ENCODE data around the gene RAB31. TPM values are rescaled to one million over a fixed set of nuclear protein-coding genes. Genes with fewer than 3 reads are reported as not detected.

RAB31 gene
- total and polyA plus RNA-seq, 2 experiments from 2014 or later: 26.0 to 81.8 TPM

GRCh38 chr18:9716780-9717563 is 8.9 kb downstream of the RAB31 start:
- Histone ChIP-seq H3K9me2 (replicated peaks; ENCODE audit: insufficient read depth) (no peaks in the 10 kb centered on the region), H3K27ac (no peak overlapping the region), H3K4me3 (no peak overlapping the region), H3K79me2 (peaks cover 33% of the 10 kb centered on the region), H3K4me2 (no peak overlapping the region), H3K36me3 (replicated peaks; ENCODE audit: insufficient read depth, low read depth) (no peaks in the 10 kb centered on the region), H3K4me1 (ENCODE audit: insufficient read depth) (no peaks in the 10 kb centered on the region), H2AFZ (no peak overlapping the region), H3K9me3 (ENCODE audit: low read depth) (no peaks in the 10 kb centered on the region), H4K20me1 (ENCODE audit: insufficient read depth, poor library complexity, severe bottlenecking) (no peaks in the 10 kb centered on the region), H3K27me3 (no peaks in the 10 kb centered on the region)
- TF ChIP-seq EZH2phosphoT487 (IDR thresholded peaks at IDR 0.05; ENCODE audit: low read depth, severe bottlenecking, unreplicated experiment) (no peak), EZH2 (IDR thresholded peaks at IDR 0.05; ENCODE audit: borderline replicate concordance) (no peak), CTCF (IDR thresholded peaks at IDR 0.05; ENCODE audit: poor library complexity) (no peak)
- 91% methylated on average over 8 of the region's 8 CpGs for WGBS (ENCODE audit: low lambda C conversion rate, missing lambda C conversion rate)
- DNase-seq (ENCODE audit: low spot score): no peak

DNA sequence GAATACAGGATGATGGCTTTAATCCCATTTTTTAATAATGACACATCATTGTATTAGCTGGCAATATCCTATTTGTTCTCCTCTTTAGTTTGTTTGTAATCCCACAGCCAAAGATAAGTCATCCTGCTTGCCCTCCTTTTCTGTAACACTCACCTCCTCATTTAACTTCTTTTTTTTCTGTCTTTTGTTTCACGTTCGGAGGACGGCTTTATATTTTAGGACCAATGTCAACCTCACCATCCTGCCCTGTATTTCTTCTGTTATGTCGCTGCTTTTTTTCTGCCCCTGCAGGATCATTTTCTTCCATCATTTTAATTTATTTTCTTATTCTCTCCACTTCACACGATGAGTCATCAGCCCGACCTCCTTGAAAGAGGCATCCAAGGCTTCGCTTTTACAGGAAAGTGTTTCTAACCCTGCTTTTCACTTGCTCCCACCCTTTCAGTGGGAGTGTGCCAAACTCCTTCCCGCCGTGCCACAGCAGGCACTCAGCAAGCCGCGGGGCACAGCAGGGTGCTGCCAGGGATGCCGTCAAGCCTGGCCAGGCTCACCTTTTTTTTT is 11.4 kb downstream of the RAB31 start:
- H3K27ac ChIP-seq: no peak overlapping the region
- H3K9me3 ChIP-seq (ENCODE audit: low read depth): no peaks in the 10 kb centered on the region
- no peak overlapping the region for H3K4me3 ChIP-seq
- H4K20me1 ChIP-seq (ENCODE audit: insufficient read depth, poor library complexity, severe bottlenecking): no peaks in the 10 kb centered on the region
- H3K4me2 ChIP-seq: no peak overlapping the region
- DNase-seq (ENCODE audit: low spot score): no peak
- H3K27me3 ChIP-seq: no peaks in the 10 kb centered on the region
- peaks cover 25% of the 10 kb centered on the region for H3K79me2 ChIP-seq
- WGBS (ENCODE audit: low lambda C conversion rate, missing lambda C conversion rate): 65% methylated on average over 12 of the region's 12 CpGs
- H3K9me2 ChIP-seq (replicated peaks; ENCODE audit: insufficient read depth): no peaks in the 10 kb centered on the region
- H2AFZ ChIP-seq: no peak overlapping the region
- no peaks in the 10 kb centered on the region for H3K36me3 ChIP-seq (replicated peaks; ENCODE audit: insufficient read depth, low read depth)
- TF ChIP-seq EZH2 (IDR thresholded peaks at IDR 0.05; ENCODE audit: borderline replicate concordance) (no peak), CTCF (IDR thresholded peaks at IDR 0.05; ENCODE audit: poor library complexity) (no peak), EZH2phosphoT487 (IDR thresholded peaks at IDR 0.05; ENCODE audit: low read depth, severe bottlenecking, unreplicated experiment) (no peak)
- no peaks in the 10 kb centered on the region for H3K4me1 ChIP-seq (ENCODE audit: insufficient read depth)

GRCh38 chr18:9720327-9720726 is 12.2 kb downstream of the RAB31 start:
- no peaks in the 10 kb centered on the region for H3K27me3 ChIP-seq
- no peak for DNase-seq (ENCODE audit: low spot score)
- H3K79me2 ChIP-seq: peaks cover 25% of the 10 kb centered on the region
- H3K4me2 ChIP-seq: no peak overlapping the region
- no peaks in the 10 kb centered on the region for H3K9me2 ChIP-seq (replicated peaks; ENCODE audit: insufficient read depth)
- no peak overlapping the region for H3K27ac ChIP-seq
- WGBS (ENCODE audit: low lambda C conversion rate, missing lambda C conversion rate): 94% methylated on average over 8 of the region's 8 CpGs
- no peak overlapping the region for H3K4me3 ChIP-seq
- H4K20me1 ChIP-seq (ENCODE audit: insufficient read depth, poor library complexity, severe bottlenecking): no peaks in the 10 kb centered on the region
- TF ChIP-seq EZH2 (IDR thresholded peaks at IDR 0.05; ENCODE audit: borderline replicate concordance) (no peak), EZH2phosphoT487 (IDR thresholded peaks at IDR 0.05; ENCODE audit: low read depth, severe bottlenecking, unreplicated experiment) (no peak)
- H3K4me1 ChIP-seq (ENCODE audit: insufficient read depth): no peaks in the 10 kb centered on the region
- H3K36me3 ChIP-seq (replicated peaks; ENCODE audit: insufficient read depth, low read depth): no peaks in the 10 kb centered on the region
- no peaks in the 10 kb centered on the region for H3K9me3 ChIP-seq (ENCODE audit: low read depth)
- H2AFZ ChIP-seq: no peak overlapping the region

DNA sequence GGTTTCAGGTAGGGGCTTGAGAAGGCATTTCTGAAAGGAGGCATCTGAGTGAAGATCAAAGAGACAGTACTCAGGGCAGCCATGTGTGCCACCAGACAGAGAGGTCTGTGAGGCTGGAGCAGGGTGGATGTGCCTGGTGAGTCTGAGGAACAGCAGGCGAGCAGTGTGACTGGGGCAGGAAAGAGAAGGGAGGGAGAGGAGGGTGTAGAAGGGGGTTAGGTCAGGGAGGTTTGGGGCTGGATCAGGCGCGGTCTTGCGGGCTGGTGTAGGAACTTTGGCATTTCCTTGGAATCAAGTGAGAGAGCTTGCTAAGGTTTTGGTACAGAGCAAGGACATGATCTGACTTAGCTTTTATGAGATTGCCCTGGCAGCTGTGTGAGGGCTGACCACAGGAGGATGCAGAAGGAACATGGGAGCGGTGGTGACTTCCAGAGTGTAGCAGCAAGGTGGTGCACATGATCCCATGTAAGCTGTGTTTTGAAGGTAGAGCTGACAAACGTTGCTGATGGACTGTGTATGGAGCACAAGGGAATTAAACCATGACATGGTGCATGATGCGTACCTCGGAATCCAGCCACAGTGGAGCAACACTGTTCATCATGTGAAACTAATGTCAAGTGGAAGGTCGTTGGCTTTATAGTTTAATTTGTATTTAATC is 13.9 kb downstream of the RAB31 start:
- Histone ChIP-seq H3K4me1 (ENCODE audit: insufficient read depth) (no peaks in the 10 kb centered on the region), H3K9me2 (replicated peaks; ENCODE audit: insufficient read depth) (no peaks in the 10 kb centered on the region), H3K4me2 (no peak overlapping the region), H3K4me3 (no peak overlapping the region), H3K27me3 (no peaks in the 10 kb centered on the region), H2AFZ (no peak overlapping the region), H4K20me1 (ENCODE audit: insufficient read depth, poor library complexity, severe bottlenecking) (no peaks in the 10 kb centered on the region), H3K27ac (no peak overlapping the region), H3K79me2 (peaks cover 28% of the 10 kb centered on the region), H3K36me3 (replicated peaks; ENCODE audit: insufficient read depth, low read depth) (no peaks in the 10 kb centered on the region), H3K9me3 (ENCODE audit: low read depth) (no peaks in the 10 kb centered on the region)
- WGBS (ENCODE audit: low lambda C conversion rate, missing lambda C conversion rate): 92% methylated on average over 9 of the region's 9 CpGs
- no peak for DNase-seq (ENCODE audit: low spot score)
- TF ChIP-seq EZH2phosphoT487 (IDR thresholded peaks at IDR 0.05; ENCODE audit: low read depth, severe bottlenecking, unreplicated experiment) (no peak), CTCF (IDR thresholded peaks at IDR 0.05; ENCODE audit: poor library complexity) (no peak), EZH2 (IDR thresholded peaks at IDR 0.05; ENCODE audit: borderline replicate concordance) (no peak)
